K562 (cell line): ENCODE data around the gene CCR2. TPM values are rescaled to one million over a fixed set of nuclear protein-coding genes. Genes with fewer than 3 reads are reported as not detected.

Experiments
- ATAC-seq: fragments of 200-7000 bp; cut with Tn5 transposase; 3 replicates; pipeline ENCODE4 v1.9.1; 2020; ENCODE audit warnings: moderate library complexity
- BruUV-seq: library from RNA; stranded (reverse); fragments of 400-500 nt; replicated peaks from 2 replicates; lab custom pipeline; 2021; lab: Mats Ljungman, UMichigan
- CTCF ChIA-PET: fragments of 300-600 bp; formaldehyde crosslinking; extraction: SDS; loops from one replicate; lab custom pipeline; 2021; ENCODE audit warnings: low intra/inter-chr PET ratio; lab: Yijun Ruan, JAX
- POLR2A ChIA-PET: fragments of 300-600, 350-650 bp; sonication (Branson Sonifier 250); formaldehyde crosslinking; extraction: SDS; loops from one replicate; lab custom pipeline; 2021; ENCODE audit warnings: antibody characterized with exemption, inconsistent platforms; lab: Yijun Ruan, JAX
- DNase-seq, 4 experiments: peaks; one replicate each; pipeline versions ENCODE4 v3.0.0 to v3.0.0-alpha.2; 2011 to 2018; ENCODE audit warnings: low spot score in 3 of 4, mixed read lengths in 3 of 4; ENCODE audit errors: extremely low read depth in 1 of 4
- FAIRE-seq: peaks from 2 replicates; lab custom pipeline; 2011; peaks lifted over from hg19 to GRCh38; lab: Jason Lieb, UNC
- H2AFZ ChIP-seq: 2 replicates; pipeline ENCODE4 v1.6.0; 2011; ENCODE audit warnings: low read depth, low read length, control low read depth, inconsistent platforms
- H3K27ac ChIP-seq: fragments of 200-600 bp; 3 replicates; pipeline ENCODE4 v1.8.0; 2011; ENCODE audit warnings: low read depth, mild to moderate bottlenecking, control low read depth, inconsistent platforms, low read length, moderate library complexity, mixed read lengths; ENCODE audit errors: extremely low read depth
- H3K27me3 ChIP-seq, 2 experiments: fragments of 300-600 bp in 1 of 2; 2 replicates in 1 of 2; 3 replicates in 1 of 2; pipeline versions ENCODE4 v1.6.0 to v1.8.0; 2011; ENCODE audit warnings: inconsistent platforms in 2 of 2, low read length in 2 of 2, mild to moderate bottlenecking in 1 of 2, mixed read lengths in 1 of 2, moderate library complexity in 1 of 2; ENCODE audit not compliant: control insufficient read depth in 2 of 2, insufficient read depth in 2 of 2
- H3K36me3 ChIP-seq: fragments of 300-600 bp; 3 replicates; pipeline ENCODE4 v1.8.0; 2011; ENCODE audit warnings: mild to moderate bottlenecking, low read length, inconsistent platforms; ENCODE audit not compliant: control insufficient read depth, insufficient read depth
- H3K4me1 ChIP-seq, 2 experiments: fragments of 200-600 bp in 1 of 2; replicated peaks in 1 of 2; 2 replicates in 1 of 2; 3 replicates in 1 of 2; pipeline versions ENCODE4 v1.5.1 to v1.8.0; 2011; ENCODE audit warnings: inconsistent platforms in 2 of 2, low read length in 2 of 2, mild to moderate bottlenecking in 1 of 2, mixed read lengths in 1 of 2, moderate library complexity in 1 of 2; ENCODE audit not compliant: control insufficient read depth in 2 of 2, insufficient read depth in 2 of 2
- H3K4me2 ChIP-seq: 2 replicates; pipeline ENCODE4 v1.6.1; 2011; ENCODE audit warnings: low read length, control low read depth, inconsistent platforms, mixed read lengths; ENCODE audit not compliant: insufficient read depth
- H3K4me3 ChIP-seq: fragments of 200-600 bp; sonication (generic), shearing (Covaris generic); 2 replicates; pipeline ENCODE4 v1.5.1; 2016; ENCODE audit warnings: control low read depth, inconsistent platforms
- H3K79me2 ChIP-seq: fragments of 200-600 bp; 3 replicates; pipeline ENCODE4 v1.8.0; 2011; ENCODE audit warnings: low read length, inconsistent platforms; ENCODE audit not compliant: control insufficient read depth, insufficient read depth
- H3K9ac ChIP-seq, 2 experiments: 2 replicates each; pipeline versions ENCODE4 v1.6.0 to v1.6.1; 2011; ENCODE audit warnings: low read depth in 2 of 2, low read length in 2 of 2, control low read depth in 1 of 2, inconsistent platforms in 1 of 2, mild to moderate bottlenecking in 1 of 2, mixed read lengths in 1 of 2; ENCODE audit not compliant: insufficient read depth in 1 of 2
- H3K9me1 ChIP-seq: one replicate; pipeline ENCODE4 v1.6.0; 2011; ENCODE audit warnings: inconsistent platforms, mild to moderate bottlenecking, low read length, moderate library complexity; ENCODE audit not compliant: control insufficient read depth, insufficient read depth
- H3K9me3 ChIP-seq: replicated peaks from 2 replicates; pipeline ENCODE4 v1.5.1; 2011; ENCODE audit warnings: low read depth, low read length, inconsistent platforms; ENCODE audit not compliant: control insufficient read depth, insufficient read depth
- H4K20me1 ChIP-seq: replicated peaks from 2 replicates; pipeline ENCODE4 v1.6.1; 2011; ENCODE audit warnings: low read length, inconsistent platforms, mixed read lengths; ENCODE audit not compliant: control insufficient read depth, insufficient read depth
- FUS ChIP-seq: fragments of 200-400 bp; formaldehyde crosslinking; optimal IDR thresholded peaks from 2 replicates; pipeline ENCODE3; 2017; ENCODE audit warnings: low read depth, low read length
- HDAC6 ChIP-seq: IDR thresholded peaks from 2 replicates; pipeline ENCODE4 v1.6.1; 2012; ENCODE audit warnings: low read depth, mild to moderate bottlenecking, control low read depth, inconsistent platforms, low read length, moderate library complexity
- JUNB ChIP-seq: fragments of 450-650 bp; formaldehyde crosslinking; conservative IDR thresholded peaks from 2 replicates; pipeline ENCODE4 v1.4.0; 2020; ENCODE audit warnings: mild to moderate bottlenecking
- MAFK ChIP-seq: IDR thresholded peaks from 2 replicates; pipeline ENCODE4 v1.6.1; 2011; ENCODE audit warnings: low read length, improper control_type of control experiment
- RAD21 ChIP-seq, 2 experiments: fragments of 250-450 bp in 1 of 2; fragments of 450-650 bp in 1 of 2; sonication (Bioruptor Pico) in 1 of 2; formaldehyde crosslinking in 1 of 2; IDR thresholded peaks in 1 of 2; conservative IDR thresholded peaks in 1 of 2; 2 replicates each; pipeline versions ENCODE4 v1.4.0 to v1.8.0; 2020 to 2022; ENCODE audit warnings: mild to moderate bottlenecking in 2 of 2, moderate library complexity in 1 of 2
- SOX6 ChIP-seq: fragments of 450-650 bp; IDR thresholded peaks from 2 replicates; pipeline ENCODE4 v1.6.1; 2014; ENCODE audit warnings: mild to moderate bottlenecking
- WGBS: fragments of 100-300 bp; shearing (Covaris generic); methylation state at CpG from one replicate; pipeline ENCODE4 v1.1.6; 2016; ENCODE audit warnings: low coverage, mixed read lengths; ENCODE audit not compliant: insufficient coverage; ENCODE audit errors: missing lambda C conversion rate; 5-methylcytosine and 5-hydroxymethylcytosine counted together
- in situ Hi-C: fragments of 300-500 bp; cut with MboI; formaldehyde crosslinking; loops from 4 replicates; pipeline ENCODE4 v1.15.0; 2018; ENCODE audit warnings: inconsistent platforms, mixed read lengths
- intact Hi-C: fragments of 100-400 bp; cut with micrococcal nuclease; formaldehyde crosslinking; loops from 2 replicates; pipeline ENCODE4 v1.14.2; 2022
- polyA plus RNA-seq, 8 experiments: library from polyadenylated mRNA; depleted of rRNA in 4 of 8; stranded (reverse) in 5 of 8; unstranded in 3 of 8; fragments of >200 nt; fragmentation: Nextera tagmentation in 2 of 8; fragmentation: Illumina TruSeq in 1 of 8; extraction: Ambion mirVana in 2 of 8; extraction: Trizol in 1 of 8; gene quantifications; 2 replicates each; pipeline versions ENCODE4 v1.2.1 to v1.2.3, GENCODE V29; 2011 to 2014; ENCODE audit warnings: inconsistent platforms in 1 of 8, missing spikeins in 1 of 8
- total RNA-seq, 7 experiments: library from RNA; depleted of rRNA in 6 of 7; stranded (reverse); fragments of >200 nt in 6 of 7; fragmentation: Illumina TruSeq in 2 of 7; extraction: Trizol in 2 of 7; gene quantifications; 2 replicates each; pipeline versions ENCODE4 v1.2.1 to v1.2.3, GENCODE V29; 2011 to 2021; ENCODE audit warnings: low replicate concordance in 1 of 7
- TF ChIP-seq, protein P1 (sequence below): sonication (generic); formaldehyde crosslinking; IDR thresholded peaks from 2 replicates; pipeline ENCODE4 v1.8.1; 2023; ENCODE audit warnings: missing genetic modification reagents, mild to moderate bottlenecking, borderline replicate concordance
- TF ChIP-seq, protein P2 (sequence below): fragments of 250-450 bp; sonication (Bioruptor Pico); IDR thresholded peaks from 2 replicates; pipeline ENCODE4 v1.4.0; 2020; ENCODE audit warnings: mild to moderate bottlenecking, moderate library complexity
- TF ChIP-seq, protein P3 (sequence below): fragments of 250-450 bp; sonication (Bioruptor Pico); IDR thresholded peaks from 2 replicates; pipeline ENCODE4 v1.9.0; 2021; ENCODE audit warnings: mild to moderate bottlenecking

Gene CCR2
- total and polyA plus RNA-seq, 9 of the 15 experiments (the other 6 are each of a cell fraction or from before 2014, with no cell fraction given), result not detected

DNA sequence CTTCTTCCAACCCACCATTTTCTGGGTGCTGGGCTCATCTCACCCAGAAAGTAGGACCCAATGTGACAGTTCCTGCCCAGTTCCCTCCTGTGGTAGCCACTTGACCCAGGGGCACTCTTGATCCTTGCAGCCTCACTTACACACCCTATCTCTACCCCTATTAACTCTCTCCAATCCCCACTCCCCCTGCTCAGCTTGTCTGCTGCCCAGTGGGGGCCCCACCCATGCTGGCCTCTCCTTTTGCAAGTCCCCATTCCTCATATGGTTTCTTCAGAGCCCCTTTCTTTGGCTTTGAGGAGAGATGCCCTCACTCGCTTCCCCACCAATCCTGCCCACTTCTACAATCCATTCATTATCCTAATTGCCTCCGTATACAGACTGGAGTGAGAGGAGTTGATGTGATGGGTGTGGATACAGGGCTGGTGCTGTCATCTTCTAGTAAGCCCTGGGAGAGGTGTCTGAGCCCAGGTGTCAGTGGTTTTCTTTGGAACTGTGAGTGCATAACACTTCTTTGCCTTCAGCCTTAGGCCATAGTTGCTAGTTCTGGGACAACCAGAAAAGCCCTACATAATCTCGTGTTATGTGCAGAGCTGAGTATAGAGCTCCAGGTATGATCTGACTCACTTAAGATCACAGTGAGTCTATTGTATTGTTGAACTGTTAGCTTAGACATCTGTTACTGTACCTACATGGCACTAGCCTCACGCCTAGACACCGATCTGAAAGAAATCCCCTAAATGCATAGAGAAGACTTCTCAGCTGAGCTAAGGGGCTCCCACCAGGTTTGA lies 12.0 kb downstream of the CCR2 start:
- peaks cover 25 to 46% of the 10 kb centered on the region in 2 experiments for H3K27me3 ChIP-seq
- no peaks in the 10 kb centered on the region for H3K9me3 ChIP-seq
- no TSS peak for BruUV-seq
- FAIRE-seq (no peak), DNase-seq (no peak), ATAC-seq (no peak)
- no peak overlapping the region for H3K4me3 ChIP-seq
- no peak overlapping the region for H2AFZ ChIP-seq
- no peaks in the 10 kb centered on the region for H3K36me3 ChIP-seq
- in situ Hi-C loops (no loop called here), intact Hi-C loops (loop anchor here (5.0 kb wide), 1 partner anchor 154 kb away; no protein-coding TSS in a partner anchor)
- H3K4me2 ChIP-seq, result no peak overlapping the region
- H3K27ac ChIP-seq, result no peak overlapping the region
- no peaks in the 10 kb centered on the region for H3K9me1 ChIP-seq
- H3K79me2 ChIP-seq, result no peaks in the 10 kb centered on the region
- ChIA-PET POLR2A (interaction anchor here (1.4 to 1.6 kb wide), 2 partner anchors 12 to 14 kb away, joined by 3 to 6 read pairs; no protein-coding TSS in a partner anchor), CTCF (no interaction called here)
- H3K9ac ChIP-seq, result no peak overlapping the region
- WGBS, result 1% methylated on average over 5 of the region's 5 CpGs
- no peaks in the 10 kb centered on the region for H3K4me1 ChIP-seq
- H4K20me1 ChIP-seq, result no peaks in the 10 kb centered on the region
- TF ChIP-seq JUNB (no peak), HDAC6 (no peak), MAFK (no peak), FUS (no peak), RAD21 (CRISPR knock-in tag; conservative IDR thresholded peaks at IDR 0.05 in 1 of 2, IDR thresholded peaks at IDR 0.05 in 1 of 2) (no peak), SOX6 (no peak)
- TF ChIP-seq, protein P1, sequence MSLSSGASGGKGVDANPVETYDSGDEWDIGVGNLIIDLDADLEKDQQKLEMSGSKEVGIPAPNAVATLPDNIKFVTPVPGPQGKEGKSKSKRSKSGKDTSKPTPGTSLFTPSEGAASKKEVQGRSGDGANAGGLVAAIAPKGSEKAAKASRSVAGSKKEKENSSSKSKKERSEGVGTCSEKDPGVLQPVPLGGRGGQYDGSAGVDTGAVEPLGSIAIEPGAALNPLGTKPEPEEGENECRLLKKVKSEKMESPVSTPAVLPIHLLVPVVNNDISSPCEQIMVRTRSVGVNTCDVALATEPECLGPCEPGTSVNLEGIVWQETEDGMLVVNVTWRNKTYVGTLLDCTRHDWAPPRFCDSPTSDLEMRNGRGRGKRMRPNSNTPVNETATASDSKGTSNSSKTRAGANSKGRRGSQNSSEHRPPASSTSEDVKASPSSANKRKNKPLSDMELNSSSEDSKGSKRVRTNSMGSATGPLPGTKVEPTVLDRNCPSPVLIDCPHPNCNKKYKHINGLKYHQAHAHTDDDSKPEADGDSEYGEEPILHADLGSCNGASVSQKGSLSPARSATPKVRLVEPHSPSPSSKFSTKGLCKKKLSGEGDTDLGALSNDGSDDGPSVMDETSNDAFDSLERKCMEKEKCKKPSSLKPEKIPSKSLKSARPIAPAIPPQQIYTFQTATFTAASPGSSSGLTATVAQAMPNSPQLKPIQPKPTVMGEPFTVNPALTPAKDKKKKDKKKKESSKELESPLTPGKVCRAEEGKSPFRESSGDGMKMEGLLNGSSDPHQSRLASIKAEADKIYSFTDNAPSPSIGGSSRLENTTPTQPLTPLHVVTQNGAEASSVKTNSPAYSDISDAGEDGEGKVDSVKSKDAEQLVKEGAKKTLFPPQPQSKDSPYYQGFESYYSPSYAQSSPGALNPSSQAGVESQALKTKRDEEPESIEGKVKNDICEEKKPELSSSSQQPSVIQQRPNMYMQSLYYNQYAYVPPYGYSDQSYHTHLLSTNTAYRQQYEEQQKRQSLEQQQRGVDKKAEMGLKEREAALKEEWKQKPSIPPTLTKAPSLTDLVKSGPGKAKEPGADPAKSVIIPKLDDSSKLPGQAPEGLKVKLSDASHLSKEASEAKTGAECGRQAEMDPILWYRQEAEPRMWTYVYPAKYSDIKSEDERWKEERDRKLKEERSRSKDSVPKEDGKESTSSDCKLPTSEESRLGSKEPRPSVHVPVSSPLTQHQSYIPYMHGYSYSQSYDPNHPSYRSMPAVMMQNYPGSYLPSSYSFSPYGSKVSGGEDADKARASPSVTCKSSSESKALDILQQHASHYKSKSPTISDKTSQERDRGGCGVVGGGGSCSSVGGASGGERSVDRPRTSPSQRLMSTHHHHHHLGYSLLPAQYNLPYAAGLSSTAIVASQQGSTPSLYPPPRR (CRISPR knock-in tag), result no peak
- TF ChIP-seq, protein P2, sequence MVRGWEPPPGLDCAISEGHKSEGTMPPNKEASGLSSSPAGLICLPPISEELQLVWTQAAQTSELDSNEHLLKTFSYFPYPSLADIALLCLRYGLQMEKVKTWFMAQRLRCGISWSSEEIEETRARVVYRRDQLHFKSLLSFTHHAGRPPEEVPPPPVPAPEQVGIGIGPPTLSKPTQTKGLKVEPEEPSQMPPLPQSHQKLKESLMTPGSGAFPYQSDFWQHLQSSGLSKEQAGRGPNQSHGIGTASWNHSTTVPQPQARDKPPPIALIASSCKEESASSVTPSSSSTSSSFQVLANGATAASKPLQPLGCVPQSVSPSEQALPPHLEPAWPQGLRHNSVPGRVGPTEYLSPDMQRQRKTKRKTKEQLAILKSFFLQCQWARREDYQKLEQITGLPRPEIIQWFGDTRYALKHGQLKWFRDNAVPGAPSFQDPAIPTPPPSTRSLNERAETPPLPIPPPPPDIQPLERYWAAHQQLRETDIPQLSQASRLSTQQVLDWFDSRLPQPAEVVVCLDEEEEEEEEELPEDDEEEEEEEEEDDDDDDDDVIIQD (CRISPR knock-in tag), result no peak
- TF ChIP-seq, protein P3, sequence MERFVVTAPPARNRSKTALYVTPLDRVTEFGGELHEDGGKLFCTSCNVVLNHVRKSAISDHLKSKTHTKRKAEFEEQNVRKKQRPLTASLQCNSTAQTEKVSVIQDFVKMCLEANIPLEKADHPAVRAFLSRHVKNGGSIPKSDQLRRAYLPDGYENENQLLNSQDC (CRISPR knock-in tag), result no peak
